Frontal cortex (tissue), 4 donors: ENCODE results near the gene ZNF860. TPM values are rescaled to one million over a fixed set of nuclear protein-coding genes. Genes with fewer than 3 reads are reported as not detected.
"Not testable (repeated sequence)": the region's sequence is repeated elsewhere in the genome, so short reads cannot be mapped to it uniquely, and the experiment has no call there.

Experiments
- DNase-seq, 2 donors: peaks; one replicate each; pipeline ENCODE4 v3.0.0; 2012; ENCODE audit warnings: low spot score in 2 of 2
- FAIRE-seq: peaks from 2 replicates; lab custom pipeline; 2012; peaks lifted over from hg19 to GRCh38; lab: Jason Lieb, UNC
- total RNA-seq: library from RNA; depleted of rRNA; stranded (reverse); fragments of >200 nt; gene quantifications from one replicate; pipeline ENCODE4 v1.2.3, GENCODE V29; 2014
- donor health status: control.
- donor health status: control.
- donor health status: control.

Gene ZNF860
- total RNA-seq, 1 donor from 2014 or later, result 2.0 TPM

GRCh38 chr3:31988271-31988670 is 6.7 kb downstream of the ZNF860 start:
- DNase-seq (no peak), FAIRE-seq (no peak)

- DNase-seq, FAIRE-seq: not testable (repeated sequence)
Measured at GRCh38 chr3:31992995-31993394, 11.4 kb downstream of the ZNF860 start.

- no peak for FAIRE-seq
- no peak for DNase-seq
Measured at GRCh38 chr3:31993843-31994242, 12.3 kb downstream of the ZNF860 start.

- not testable (repeated sequence) for FAIRE-seq, DNase-seq
Measured at GRCh38 chr3:31995026-31995425, 13.5 kb downstream of the ZNF860 start.

- DNase-seq (no peak), FAIRE-seq (no peak)
Measured at GRCh38 chr3:31996195-31996594, 14.6 kb downstream of the ZNF860 start.

GRCh38 chr3:31997500-31997899 is 15.9 kb downstream of the ZNF860 start:
- FAIRE-seq (no peak), DNase-seq (no peak)

- no peak for FAIRE-seq
- no peak for DNase-seq
Measured at GRCh38 chr3:31999907-32000439, 18.4 kb downstream of the ZNF860 start.

- no peak for FAIRE-seq
- no peak for DNase-seq
Measured at GRCh38 chr3:32000877-32001276, 19.3 kb downstream of the ZNF860 start.

GRCh38 chr3:32002561-32003368 is 21.2 kb downstream of the ZNF860 start:
- DNase-seq (no peak), FAIRE-seq (no peak)

GRCh38 chr3:32003380-32003779 is 21.8 kb downstream of the ZNF860 start:
- no peak for DNase-seq
- FAIRE-seq, result no peak

GRCh38 chr3:32004113-32004765 is 22.7 kb downstream of the ZNF860 start:
- FAIRE-seq (no peak), DNase-seq (no peak)

- FAIRE-seq (no peak), DNase-seq (no peak)
Measured at GRCh38 chr3:32009101-32009500, 27.6 kb downstream of the ZNF860 start.

GRCh38 chr3:32009957-32010356 is 28.4 kb downstream of the ZNF860 start:
- no peak for DNase-seq
- no peak for FAIRE-seq

GRCh38 chr3:32010699-32011098 is 29.1 kb downstream of the ZNF860 start:
- not testable (repeated sequence) for DNase-seq, FAIRE-seq

- DNase-seq, FAIRE-seq: not testable (repeated sequence)
Measured at GRCh38 chr3:32015638-32016037, 34.1 kb downstream of the ZNF860 start.

GRCh38 chr3:32017286-32017685 is 35.7 kb downstream of the ZNF860 start:
- FAIRE-seq (no peak), DNase-seq (no peak)

GRCh38 chr3:32018757-32019564 is 37.4 kb downstream of the ZNF860 start:
- FAIRE-seq (no peak), DNase-seq (peak; percentile 20 to 46)

- DNase-seq (no peak), FAIRE-seq (no peak)
Measured at GRCh38 chr3:32021155-32021554, 39.6 kb downstream of the ZNF860 start.

- DNase-seq (no peak), FAIRE-seq (no peak)
Measured at GRCh38 chr3:32021748-32022147, 40.2 kb downstream of the ZNF860 start.

GRCh38 chr3:32022947-32023346 is 41.4 kb downstream of the ZNF860 start:
- DNase-seq, result no peak
- FAIRE-seq, result no peak
